Measurements from ENCODE around the gene OSM.

The OSM gene

DNA sequence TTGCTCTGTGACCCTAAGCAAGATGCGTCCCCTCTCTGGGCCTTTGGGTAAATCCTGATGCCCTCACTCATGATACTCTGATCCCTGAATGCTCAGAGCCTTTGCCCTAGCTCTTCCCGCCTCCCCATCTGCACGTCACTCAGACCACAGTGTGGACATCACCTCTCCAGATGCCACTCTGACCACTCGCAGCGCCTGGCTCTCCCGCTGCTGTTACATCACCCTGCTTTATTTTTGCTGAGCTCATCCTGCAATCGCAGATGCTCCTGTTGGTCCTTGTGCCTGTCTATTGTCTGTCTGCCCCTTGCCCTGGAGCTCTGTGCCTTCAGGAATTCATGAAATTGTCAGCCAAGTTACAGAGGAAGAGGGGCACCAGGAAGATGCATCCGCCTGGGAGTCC, 5.5 kb downstream of the OSM start:
- DNase-seq: no peak

GRCh38 chr22:30260682-30261081, 6.0 kb downstream of the OSM start:
- DNase-seq: no peak

DNA sequence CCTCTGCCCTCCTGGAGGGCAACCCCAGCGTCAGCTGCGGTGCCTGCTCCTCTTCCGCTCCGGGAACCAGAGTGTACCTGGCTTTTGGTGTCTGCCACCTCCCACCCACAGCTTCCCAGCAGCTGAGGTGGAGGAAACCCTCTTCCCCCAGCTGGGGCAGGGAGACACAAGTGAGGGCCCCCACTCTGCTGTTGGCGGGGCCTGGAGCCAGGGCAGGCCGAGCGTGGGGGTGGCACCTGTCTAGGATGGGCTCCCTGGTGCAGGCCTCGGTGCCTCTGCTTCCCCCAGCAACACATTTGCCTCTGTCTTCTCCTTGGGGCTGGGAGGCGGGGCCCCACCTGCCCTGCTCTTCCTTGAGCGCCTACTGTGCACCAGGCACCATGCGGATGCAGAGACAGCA, 6.4 kb downstream of the OSM start:
- no peak for DNase-seq

GRCh38 chr22:30254314-30254713, 12.3 kb downstream of the OSM start:
- no peak for DNase-seq

- DNase-seq: no peak
Measured at GRCh38 chr22:30253205-30253852, 13.3 kb downstream of the OSM start.

DNA sequence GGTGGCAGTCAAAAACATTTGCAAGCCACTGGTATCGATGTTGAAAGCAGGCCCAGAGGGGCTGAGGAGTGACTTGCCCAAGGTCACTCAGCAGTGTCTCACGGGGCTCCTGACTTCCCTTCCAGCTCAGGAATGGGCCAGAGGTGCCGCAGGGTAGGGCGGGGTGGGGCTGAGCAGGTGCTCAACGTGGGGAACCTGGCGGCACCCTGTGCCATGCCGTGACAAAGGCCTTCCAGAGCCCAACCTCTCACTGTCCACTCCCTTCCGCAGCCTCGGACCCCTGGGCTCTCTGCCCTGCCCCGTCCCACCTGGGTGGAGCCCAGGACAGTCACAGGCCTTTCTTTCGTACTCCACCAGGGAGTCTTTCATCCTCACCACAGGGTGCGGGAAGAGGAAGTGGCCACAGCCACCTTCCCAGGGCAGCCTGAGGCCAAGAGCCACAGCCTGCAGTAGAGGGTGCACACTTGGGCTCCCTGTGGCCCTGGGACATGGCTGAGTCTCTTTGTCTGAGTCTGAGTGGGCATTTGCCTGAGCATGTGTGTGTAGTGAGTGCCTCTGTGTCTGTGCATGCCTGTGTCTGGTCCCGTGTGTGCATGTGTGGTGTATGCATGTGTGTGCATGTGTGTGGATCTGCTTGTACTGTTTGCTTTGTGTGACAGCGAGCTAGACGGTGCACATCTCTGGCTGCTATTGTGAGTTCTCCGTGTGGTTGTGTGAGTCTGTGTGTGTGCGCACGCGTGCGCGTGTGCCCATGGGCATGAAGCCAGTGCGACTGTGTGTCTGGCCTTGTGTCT, 14.0 kb downstream of the OSM start:
- no peak for DNase-seq

GRCh38 chr22:30251711-30252110, 14.9 kb downstream of the OSM start:
- DNase-seq: no peak

DNA sequence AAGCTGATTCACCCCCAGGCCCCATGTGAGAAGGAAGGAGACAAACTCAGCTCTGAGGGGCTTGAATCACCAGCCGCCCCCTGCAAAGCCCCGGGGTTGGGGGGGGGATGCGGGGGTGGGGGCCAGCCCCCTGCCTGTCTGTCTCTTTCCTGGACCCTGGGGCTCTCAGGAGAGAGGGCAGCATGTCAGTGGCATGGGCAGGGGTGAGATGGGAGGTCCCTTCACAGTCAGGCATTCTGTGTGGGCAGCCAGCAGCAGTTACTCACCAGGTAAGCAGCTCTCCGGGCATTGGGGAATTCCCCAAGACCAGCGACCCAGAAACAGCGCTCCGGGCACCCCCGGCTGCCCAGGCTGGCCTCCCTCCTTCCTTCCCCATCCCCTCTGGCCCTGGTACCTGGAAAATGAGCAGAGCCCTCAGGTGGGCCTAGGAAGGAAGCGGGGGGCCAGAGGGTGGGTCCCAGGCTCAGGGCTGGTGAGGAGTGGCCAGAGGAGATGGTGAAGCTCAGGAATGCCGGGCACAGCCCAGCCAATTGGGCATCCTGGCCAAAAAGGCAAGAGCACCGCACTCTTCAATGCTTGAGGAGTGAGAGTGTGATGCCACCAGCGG, 15.9 kb downstream of the OSM start:
- DNase-seq: peak; percentile 11

GRCh38 chr22:30250039-30250565, 16.5 kb downstream of the OSM start:
- DNase-seq: no peak

DNA sequence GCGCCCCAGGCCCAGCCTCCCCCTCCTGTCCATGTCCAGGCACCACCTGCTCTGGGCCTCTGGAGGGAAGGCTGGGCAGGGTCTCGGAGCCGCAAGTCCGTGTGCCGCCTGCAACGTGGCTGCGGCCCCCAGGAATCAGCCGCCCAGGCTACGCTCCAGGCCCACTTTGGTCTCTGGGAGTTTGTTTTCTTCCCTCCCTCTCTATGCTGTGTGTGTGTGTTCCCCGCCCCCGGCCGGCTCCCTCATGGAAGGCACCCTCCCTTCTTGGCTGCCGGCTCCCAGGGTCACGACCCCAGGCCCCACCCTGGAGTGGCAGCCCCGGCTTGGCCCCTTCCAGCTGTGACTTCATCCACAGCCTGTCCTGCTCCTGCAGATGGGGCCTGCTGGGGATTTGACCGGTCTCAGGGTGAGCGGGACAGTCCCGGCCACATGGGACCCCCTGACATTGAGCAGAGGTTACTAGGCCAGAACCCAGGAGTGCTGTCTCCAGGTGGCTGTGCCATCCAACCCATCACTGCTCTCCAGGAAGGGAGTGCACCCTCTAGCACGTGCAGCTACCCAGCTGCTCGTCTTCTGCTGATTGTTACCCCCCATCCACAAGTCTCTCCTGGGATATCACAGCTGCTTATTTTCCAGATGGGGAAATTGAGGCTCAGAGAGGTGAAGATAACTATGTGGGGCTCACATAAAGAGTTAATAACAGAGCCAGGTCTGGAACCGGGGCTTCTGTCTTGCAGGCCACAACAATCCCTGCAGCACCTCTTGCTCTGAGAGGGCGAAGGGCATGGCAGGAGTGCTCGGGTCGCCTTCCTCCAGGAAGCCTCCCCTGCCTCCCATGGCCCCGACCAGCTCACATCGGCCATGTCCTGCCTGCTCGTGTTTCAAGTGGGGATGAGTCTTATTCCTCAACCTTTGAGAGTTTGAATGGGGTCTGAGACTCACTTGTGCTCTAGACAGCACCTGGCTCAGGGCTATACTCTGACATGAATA, 17.3 kb downstream of the OSM start:
- DNase-seq: no peak

GRCh38 chr22:30248484-30248883, 18.2 kb downstream of the OSM start:
- DNase-seq: no peak

GRCh38 chr22:30247974-30248373, 18.7 kb downstream of the OSM start:
- DNase-seq: no peak

DNA sequence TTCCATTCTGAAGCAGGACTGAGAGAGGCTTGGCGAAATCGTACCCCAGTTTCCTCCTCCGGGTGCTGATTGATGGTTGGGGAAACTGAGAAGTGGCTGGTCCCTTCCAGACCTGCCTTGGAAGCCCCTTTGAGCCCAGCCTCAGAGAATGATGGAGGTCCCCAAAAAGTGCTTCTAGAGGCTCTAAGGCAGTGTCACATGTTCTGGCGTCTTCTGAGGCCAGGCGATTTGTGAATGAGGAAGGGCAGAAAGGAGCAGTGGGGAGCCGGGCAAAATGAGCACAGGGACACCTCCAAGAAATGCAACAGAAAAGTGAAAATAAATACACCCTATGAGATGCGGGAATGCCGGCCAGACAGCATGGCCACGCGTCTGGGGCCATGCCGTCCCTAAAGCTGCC, 19.1 kb downstream of the OSM start:
- no peak for DNase-seq

GRCh38 chr22:30246814-30247376, 19.8 kb downstream of the OSM start:
- no peak for DNase-seq

DNA sequence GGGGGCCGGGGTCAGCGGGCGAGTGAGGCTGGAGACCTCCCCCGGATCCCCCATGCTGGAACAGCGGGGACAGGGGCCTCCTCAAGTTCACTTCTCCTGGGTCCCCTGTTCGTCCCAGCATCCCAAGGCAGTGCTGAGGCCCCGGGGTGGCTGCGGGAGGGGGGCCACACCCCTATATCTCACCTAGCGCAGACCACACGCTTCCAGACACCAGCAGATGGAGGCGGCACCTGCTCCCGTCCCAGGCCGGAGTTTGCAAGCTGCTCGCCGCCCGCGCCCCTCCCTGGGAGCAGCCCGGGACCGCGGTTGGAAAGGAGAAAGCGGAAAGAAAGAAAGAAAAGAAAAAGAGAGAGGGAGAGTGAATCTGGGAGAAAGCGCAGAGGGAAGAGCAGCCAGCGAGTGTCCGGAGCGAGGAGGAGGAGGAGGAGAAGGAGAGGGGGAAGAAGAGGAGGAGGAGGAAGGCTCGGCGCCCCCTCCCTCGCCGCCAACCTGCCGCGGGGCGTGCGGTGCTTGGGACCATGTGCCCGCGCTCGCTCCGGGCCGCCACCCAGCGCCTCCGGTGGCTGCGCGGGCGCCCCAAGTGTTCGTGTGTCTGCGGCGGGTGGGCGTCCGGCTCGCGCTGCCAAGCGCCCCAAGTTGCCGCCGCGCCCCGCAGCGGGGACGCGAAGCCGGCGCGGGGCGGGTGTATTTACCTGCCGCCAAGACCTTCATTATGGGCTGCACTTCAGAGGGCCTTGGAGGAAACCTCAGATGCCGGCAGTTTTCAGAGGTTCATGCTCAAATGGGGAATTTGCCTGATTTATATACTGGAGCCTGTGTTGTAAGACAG, 20.5 kb downstream of the OSM start, which contains the start of gene LIF:
LIF (minus strand) TSS at position 775 of the 829 bp plus-strand sequence; CDS start at position 711, 64 bp downstream.
- DNase-seq: no peak

- DNase-seq: no peak
Measured at GRCh38 chr22:30245181-30245984, 21.3 kb downstream of the OSM start.

DNA sequence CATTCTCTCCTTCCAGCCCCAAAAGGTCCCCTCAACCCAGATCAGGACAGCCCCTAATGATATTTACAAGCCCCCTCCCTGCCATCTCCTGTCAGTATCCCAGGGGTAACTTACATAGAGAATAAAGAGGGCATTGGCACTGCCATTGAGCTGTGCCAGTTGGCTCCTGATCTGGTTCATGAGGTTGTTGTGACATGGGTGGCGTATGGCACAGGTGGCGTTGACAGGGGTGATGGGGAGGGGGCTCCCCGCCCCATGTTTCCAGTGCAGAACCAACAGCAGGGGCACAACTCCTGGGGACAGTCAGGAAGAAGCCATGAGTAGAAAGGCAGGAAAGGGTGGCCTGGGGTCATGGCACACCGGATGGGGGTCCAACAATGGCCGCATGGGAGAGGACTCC, 22.0 kb downstream of the OSM start:
- no peak for DNase-seq

DNA sequence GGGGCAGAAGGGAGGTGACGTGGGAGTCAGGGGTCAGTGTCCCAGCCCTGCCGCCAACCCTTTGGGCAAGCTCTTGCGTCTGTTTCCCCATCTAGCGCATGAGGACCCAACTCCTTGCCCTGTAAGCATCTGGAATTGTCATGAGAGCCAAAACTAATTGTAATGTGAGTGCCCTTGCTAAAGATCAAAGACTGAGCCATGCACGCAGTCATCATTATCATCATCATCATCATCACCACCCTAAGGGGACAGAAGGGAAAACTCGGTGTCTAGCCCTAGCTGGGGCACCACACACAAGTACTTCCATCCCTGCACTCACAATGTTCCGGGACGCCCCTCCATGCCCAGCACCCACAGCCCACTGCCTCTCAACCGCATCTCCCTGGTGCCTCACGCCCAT, 22.6 kb downstream of the OSM start:
- no peak for DNase-seq

GRCh38 chr22:30243661-30244060, 23.0 kb downstream of the OSM start:
- no peak for DNase-seq

Data from NK-92 treated with Interleukin-12 subunit alpha and Interleukin-12 subunit beta, amount 100 ng/mL, for 24 hours (cell line).